D341Med (cell line): ENCODE data around the gene FAM168B.

Experiments used
- DNase-seq: peaks from one replicate; pipeline ENCODE4 v3.0.0; 2012; ENCODE audit warnings: low spot score

FAM168B gene

GRCh38 chr2:131055169-131056065 lies 37.8 kb downstream of the FAM168B start:
- no peak for DNase-seq

- DNase-seq = no peak
Observed at GRCh38 chr2:131054488-131054887, 38.8 kb downstream of the FAM168B start.

- no peak for DNase-seq
Observed at GRCh38 chr2:131052741-131053263, 40.5 kb downstream of the FAM168B start.

GRCh38 chr2:131050896-131051295 lies 42.4 kb downstream of the FAM168B start:
- DNase-seq = no peak

- DNase-seq = no peak
Observed at GRCh38 chr2:131049150-131049718, 44.0 kb downstream of the FAM168B start.

- DNase-seq = no peak
Observed at GRCh38 chr2:131048641-131049040, 44.6 kb downstream of the FAM168B start.

GRCh38 chr2:131047920-131048560 lies 45.2 kb downstream of the FAM168B start:
- DNase-seq = no peak

- DNase-seq = no peak
Observed at GRCh38 chr2:131046918-131047652, 46.2 kb downstream of the FAM168B start.

GRCh38 chr2:131046028-131046917 lies 47.0 kb downstream of the FAM168B start:
- no peak for DNase-seq

- DNase-seq = no peak
Observed at GRCh38 chr2:131045286-131046027, 47.8 kb downstream of the FAM168B start.

- no peak for DNase-seq
Observed at GRCh38 chr2:131044757-131045150, 48.5 kb downstream of the FAM168B start.

GRCh38 chr2:131044075-131044756 lies 49.0 kb downstream of the FAM168B start:
- no peak for DNase-seq

- no peak for DNase-seq
Observed at GRCh38 chr2:131043199-131044074, 49.8 kb downstream of the FAM168B start.

- DNase-seq = no peak
Observed at GRCh38 chr2:131042148-131042775, 51.0 kb downstream of the FAM168B start.

- no peak for DNase-seq
Observed at GRCh38 chr2:131041402-131042147, 51.7 kb downstream of the FAM168B start.

- DNase-seq = no peak
Observed at GRCh38 chr2:131040661-131041401, 52.4 kb downstream of the FAM168B start.
